Lung (tissue), 12 donors: ENCODE measurements around the gene PIP5K1C. TPM values are rescaled to one million over a fixed set of nuclear protein-coding genes. Genes with fewer than 3 reads are reported as not detected.

Source experiments
- ATAC-seq: fragments of 200-7000 bp; cut with Tn5 transposase; one replicate; pipeline ENCODE4 v1.9.1; 2020; ENCODE audit warnings: moderate number of reproducible peaks; ENCODE audit not compliant: insufficient read depth, low FRiP score
- DNase-seq, 3 donors: peaks; one replicate each; pipeline ENCODE4 v3.0.0-alpha.2; 2013 to 2017
- H3K27ac ChIP-seq, 2 donors: one replicate each; pipeline ENCODE4 v1.5.1; 2013; ENCODE audit warnings: mild to moderate bottlenecking in 2 of 2, moderate library complexity in 2 of 2, control low read depth in 1 of 2, inconsistent platforms in 1 of 2, low read depth in 1 of 2, low read length in 1 of 2
- H3K27me3 ChIP-seq, 3 donors: one replicate each; pipeline ENCODE4 v1.5.1; 2013; ENCODE audit warnings: low read length in 2 of 3; ENCODE audit not compliant: control insufficient read depth in 3 of 3, insufficient read depth in 3 of 3
- H3K36me3 ChIP-seq, 4 donors: one replicate each; pipeline ENCODE4 v1.5.1; 2013; ENCODE audit warnings: low read length in 4 of 4, mild to moderate bottlenecking in 1 of 4, moderate library complexity in 1 of 4; ENCODE audit not compliant: control insufficient read depth in 4 of 4, insufficient read depth in 4 of 4
- H3K4me1 ChIP-seq, 5 donors: one replicate each; pipeline ENCODE4 v1.5.1; 2013; ENCODE audit warnings: low read length in 5 of 5, mild to moderate bottlenecking in 2 of 5, moderate library complexity in 1 of 5; ENCODE audit not compliant: control insufficient read depth in 5 of 5, insufficient read depth in 5 of 5
- H3K4me3 ChIP-seq: one replicate; pipeline ENCODE4 v1.5.1; 2013; ENCODE audit warnings: mild to moderate bottlenecking, control low read depth, moderate library complexity
- H3K9ac ChIP-seq, 2 donors: one replicate each; pipeline ENCODE4 v1.5.1; 2013; ENCODE audit warnings: low read length in 2 of 2, control low read depth in 1 of 2; ENCODE audit not compliant: insufficient read depth in 1 of 2
- H3K9me3 ChIP-seq, 4 donors: one replicate each; pipeline ENCODE4 v1.5.1; 2013; ENCODE audit warnings: low read length in 3 of 4, mild to moderate bottlenecking in 1 of 4, moderate library complexity in 1 of 4; ENCODE audit not compliant: control insufficient read depth in 4 of 4, insufficient read depth in 3 of 4
- CTCF ChIP-seq: IDR thresholded peaks from 2 replicates; pipeline ENCODE4 v1.5.1; 2012; ENCODE audit warnings: mild to moderate bottlenecking; ENCODE audit errors: control extremely low read depth, extremely low read depth
- WGBS, 2 donors: extraction: QIAGEN DNeasy Blood & Tissue Kit; methylation state at CpG; one replicate each; pipeline ENCODE4 v1.1.7; 2013; 5-methylcytosine and 5-hydroxymethylcytosine counted together
- polyA plus RNA-seq, 2 donors: library from polyadenylated mRNA; stranded (reverse); fragments of 200-250 nt; gene quantifications; one replicate each; pipeline ENCODE4 v1.2.1, GENCODE V29; 2013
- total RNA-seq, 2 donors: library from RNA; depleted of rRNA in 1 of 2; stranded (reverse); fragments of >200 nt in 1 of 2; gene quantifications; one replicate each; pipeline ENCODE4 v1.2.1, GENCODE V29; 2014 to 2021
- donor health status: control.
- donor health status: control.
- donor health status: Bipolar disorder and iron deficiency.
- donor health status: healthy.
- donor health status: DM: yes; HTN: yes; CAD: no.

PIP5K1C gene
- total and polyA plus RNA-seq, 4 donors: 16.3 to 39.4 (median 20.5) TPM

- no peaks in the 10 kb centered on the region for H3K4me1 ChIP-seq
- H3K4me3 ChIP-seq: no peak overlapping the region
- H3K9ac ChIP-seq: no peak overlapping the region
- WGBS, 2 donors: 90 to 94% methylated on average over 31 to 32 of the region's 32 CpGs
- TF ChIP-seq CTCF: no peak
- peaks cover 0 to 3% (median 0%) of the 10 kb centered on the region in 4 donors for H3K9me3 ChIP-seq
- DNase-seq (no peak), ATAC-seq (no peak)
- H3K27ac ChIP-seq: no peak overlapping the region
- no peaks in the 10 kb centered on the region for H3K27me3 ChIP-seq
- H3K36me3 ChIP-seq: peaks cover 0 to 1% (median 0%) of the 10 kb centered on the region in 4 donors
Measured at GRCh38 chr19:3738477-3739220, 38.4 kb upstream of the PIP5K1C start.

- ATAC-seq (no peak), DNase-seq (no peak)
- 89 to 93% methylated on average over 10 of the region's 10 CpGs for WGBS, 2 donors
Measured at GRCh38 chr19:3737487-3738205, 37.4 kb upstream of the PIP5K1C start.

GRCh38 chr19:3736106-3736724, 35.9 kb upstream of the PIP5K1C start:
- H3K9ac ChIP-seq: no peak overlapping the region
- H3K27ac ChIP-seq: no peak overlapping the region
- ATAC-seq: no peak
- TF ChIP-seq CTCF: no peak
- DNase-seq: no peak
- WGBS, 2 donors: 87 to 88% methylated on average over 21 of the region's 21 CpGs
- H3K9me3 ChIP-seq: peaks cover 0 to 3% (median 0%) of the 10 kb centered on the region in 4 donors
- H3K4me3 ChIP-seq: no peak overlapping the region
- no peaks in the 10 kb centered on the region for H3K4me1 ChIP-seq
- H3K27me3 ChIP-seq: no peaks in the 10 kb centered on the region
- H3K36me3 ChIP-seq: peaks cover 0 to 1% (median 0%) of the 10 kb centered on the region in 4 donors

More at GRCh38 chr19:3737487-3738205, 37.4 kb upstream of the PIP5K1C start:
- Histone ChIP-seq H3K9me3 (peaks cover 0 to 3% (median 0%) of the 10 kb centered on the region in 4 donors), H3K4me3 (no peak overlapping the region), H3K9ac (no peak overlapping the region), H3K27ac (no peak overlapping the region), H3K36me3 (peaks cover 0 to 1% (median 0%) of the 10 kb centered on the region in 4 donors), H3K4me1 (no peaks in the 10 kb centered on the region), H3K27me3 (no peaks in the 10 kb centered on the region)
- no peak for TF ChIP-seq CTCF
